Lower leg skin (tissue), 3 donors: Measurements from ENCODE around the gene ADIRF.
"Not testable (repeated sequence)": the region's sequence is repeated elsewhere in the genome, so short reads cannot be mapped to it uniquely, and the experiment has no call there.

ENCODE experiments used
- POLR2A ChIP-seq, 2 donors: fragments of 450-650 bp; IDR thresholded peaks; one replicate each; pipeline ENCODE4 v1.6.1; 2016 to 2017; ENCODE audit warnings: antibody characterized with exemption in 2 of 2, mild to moderate bottlenecking in 1 of 2, moderate library complexity in 1 of 2
- TF ChIP-seq, protein P1 (sequence below), 3 donors: fragments of 450-650 bp; IDR thresholded peaks; one replicate each; pipeline ENCODE4 v1.5.1; 2016; ENCODE audit warnings: antibody characterized with exemption in 3 of 3, mild to moderate bottlenecking in 3 of 3, moderate library complexity in 2 of 3

DNA sequence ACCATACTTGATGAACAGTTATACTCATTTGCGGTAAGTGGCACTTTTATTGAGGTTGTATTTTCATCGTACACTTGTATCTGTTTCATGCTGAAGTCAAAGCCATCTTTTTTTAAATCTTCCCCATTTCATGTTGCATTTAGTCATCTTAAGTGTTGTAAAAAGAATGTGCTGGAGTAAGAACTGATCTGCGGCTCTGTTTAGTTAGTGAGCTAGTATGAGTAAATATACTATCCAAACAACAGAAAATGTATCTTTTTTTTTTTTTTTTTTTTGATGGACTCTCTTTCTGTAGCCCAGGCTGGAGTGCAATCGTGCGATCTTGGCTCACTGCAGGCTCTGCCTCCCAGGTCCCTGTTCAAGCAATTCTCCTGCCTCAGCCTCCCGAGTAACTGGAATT lies 39.4 kb downstream of the ADIRF start:
- TF ChIP-seq POLR2A (IDR thresholded peaks at IDR 0.05), result not testable (repeated sequence)
- TF ChIP-seq, protein P1, sequence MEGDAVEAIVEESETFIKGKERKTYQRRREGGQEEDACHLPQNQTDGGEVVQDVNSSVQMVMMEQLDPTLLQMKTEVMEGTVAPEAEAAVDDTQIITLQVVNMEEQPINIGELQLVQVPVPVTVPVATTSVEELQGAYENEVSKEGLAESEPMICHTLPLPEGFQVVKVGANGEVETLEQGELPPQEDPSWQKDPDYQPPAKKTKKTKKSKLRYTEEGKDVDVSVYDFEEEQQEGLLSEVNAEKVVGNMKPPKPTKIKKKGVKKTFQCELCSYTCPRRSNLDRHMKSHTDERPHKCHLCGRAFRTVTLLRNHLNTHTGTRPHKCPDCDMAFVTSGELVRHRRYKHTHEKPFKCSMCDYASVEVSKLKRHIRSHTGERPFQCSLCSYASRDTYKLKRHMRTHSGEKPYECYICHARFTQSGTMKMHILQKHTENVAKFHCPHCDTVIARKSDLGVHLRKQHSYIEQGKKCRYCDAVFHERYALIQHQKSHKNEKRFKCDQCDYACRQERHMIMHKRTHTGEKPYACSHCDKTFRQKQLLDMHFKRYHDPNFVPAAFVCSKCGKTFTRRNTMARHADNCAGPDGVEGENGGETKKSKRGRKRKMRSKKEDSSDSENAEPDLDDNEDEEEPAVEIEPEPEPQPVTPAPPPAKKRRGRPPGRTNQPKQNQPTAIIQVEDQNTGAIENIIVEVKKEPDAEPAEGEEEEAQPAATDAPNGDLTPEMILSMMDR (IDR thresholded peaks at IDR 0.05), result not testable (repeated sequence)
